ENCODE results near the gene ANKS1B. TPM values are rescaled to one million over a fixed set of nuclear protein-coding genes. Genes with fewer than 3 reads are reported as not detected.
A peak's percentile ranks its signal among the peaks of the same experiment; 100 is the strongest.

ANKS1B gene
- total and polyA plus RNA-seq, 10 of the 15 experiments (the other 5 are each of a cell fraction or from before 2014, with no cell fraction given): 0.16 to 1.3 (median 0.82) TPM; not detected in 7

- ChIA-PET CTCF (no interaction called here), POLR2A (interaction anchor here (0.6 kb wide), 1 partner anchor 965 kb away, joined by 5 read pairs; no protein-coding TSS in a partner anchor), RAD21 (ENCODE audit: unreplicated experiment) (no interaction called here), SMC1A (ENCODE audit: uncharacterized antibody, unreplicated experiment) (no interaction called here)
- FAIRE-seq: no peak
- intact Hi-C loops (cut with micrococcal nuclease; ENCODE audit: unreplicated experiment) (no loop called here), in situ Hi-C loops (cut with MboI) (no loop called here)
- Histone ChIP-seq H3K79me2 (ENCODE audit: control insufficient read depth, insufficient read depth, low read length) (no peaks in the 10 kb centered on the region), H3K9ac (ENCODE audit: control insufficient read depth, insufficient read depth, low read length) (no peak overlapping the region), H3K4me1 (ENCODE audit: control insufficient read depth, insufficient read depth, low read length) (no peaks in the 10 kb centered on the region), H3K4me3 (no peak overlapping the region), H3K36me3 (ENCODE audit: control insufficient read depth in 2 of 2, insufficient read depth in 2 of 2, low read length in 1 of 2) (no peaks in the 10 kb centered on the region), H3K27me3 (replicated peaks in 1 of 2; ENCODE audit: control insufficient read depth in 2 of 2, insufficient read depth in 2 of 2, low read length in 1 of 2) (no peaks in the 10 kb centered on the region), H4K20me1 (ENCODE audit: control insufficient read depth, insufficient read depth) (no peaks in the 10 kb centered on the region), H2AFZ (ENCODE audit: control insufficient read depth, low read depth, low read length) (no peak overlapping the region), H3K9me3 (replicated peaks; ENCODE audit: control insufficient read depth, insufficient read depth, low read length) (no peaks in the 10 kb centered on the region), H3K4me2 (ENCODE audit: control insufficient read depth, insufficient read depth) (no peak overlapping the region), H3K27ac (ENCODE audit: control insufficient read depth, insufficient read depth) (no peak overlapping the region)
- TF ChIP-seq KDM1A (IDR thresholded peaks at IDR 0.05; ENCODE audit: borderline replicate concordance) (no peak), SREBF2 (IDR thresholded peaks at IDR 0.05; ENCODE audit: low read length) (no peak), RUNX3 (IDR thresholded peaks at IDR 0.05; ENCODE audit: low read length) (no peak), ZNF687 (IDR thresholded peaks at IDR 0.05) (no peak), ESRRA (IDR thresholded peaks at IDR 0.05; ENCODE audit: low read length) (no peak), NR2F1 (conservative IDR thresholded peaks at IDR 0.05) (no peak), PML (IDR thresholded peaks at IDR 0.05; ENCODE audit: low read length) (no peak), EGR1 (IDR thresholded peaks at IDR 0.05; ENCODE audit: borderline replicate concordance in 1 of 2, low read depth in 2 of 2, low read length in 2 of 2) (no peak), TCF12 (IDR thresholded peaks at IDR 0.05; ENCODE audit: low read depth, low read length) (no peak), TARDBP (IDR thresholded peaks at IDR 0.05; ENCODE audit: borderline replicate concordance) (no peak)
- TF ChIP-seq, protein P1, sequence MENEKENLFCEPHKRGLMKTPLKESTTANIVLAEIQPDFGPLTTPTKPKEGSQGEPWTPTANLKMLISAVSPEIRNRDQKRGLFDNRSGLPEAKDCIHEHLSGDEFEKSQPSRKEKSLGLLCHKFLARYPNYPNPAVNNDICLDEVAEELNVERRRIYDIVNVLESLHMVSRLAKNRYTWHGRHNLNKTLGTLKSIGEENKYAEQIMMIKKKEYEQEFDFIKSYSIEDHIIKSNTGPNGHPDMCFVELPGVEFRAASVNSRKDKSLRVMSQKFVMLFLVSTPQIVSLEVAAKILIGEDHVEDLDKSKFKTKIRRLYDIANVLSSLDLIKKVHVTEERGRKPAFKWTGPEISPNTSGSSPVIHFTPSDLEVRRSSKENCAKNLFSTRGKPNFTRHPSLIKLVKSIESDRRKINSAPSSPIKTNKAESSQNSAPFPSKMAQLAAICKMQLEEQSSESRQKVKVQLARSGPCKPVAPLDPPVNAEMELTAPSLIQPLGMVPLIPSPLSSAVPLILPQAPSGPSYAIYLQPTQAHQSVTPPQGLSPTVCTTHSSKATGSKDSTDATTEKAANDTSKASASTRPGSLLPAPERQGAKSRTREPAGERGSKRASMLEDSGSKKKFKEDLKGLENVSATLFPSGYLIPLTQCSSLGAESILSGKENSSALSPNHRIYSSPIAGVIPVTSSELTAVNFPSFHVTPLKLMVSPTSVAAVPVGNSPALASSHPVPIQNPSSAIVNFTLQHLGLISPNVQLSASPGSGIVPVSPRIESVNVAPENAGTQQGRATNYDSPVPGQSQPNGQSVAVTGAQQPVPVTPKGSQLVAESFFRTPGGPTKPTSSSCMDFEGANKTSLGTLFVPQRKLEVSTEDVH (IDR thresholded peaks at IDR 0.05; ENCODE audit: low read depth, partially characterized antibody): no peak
- TF ChIP-seq, protein P2, sequence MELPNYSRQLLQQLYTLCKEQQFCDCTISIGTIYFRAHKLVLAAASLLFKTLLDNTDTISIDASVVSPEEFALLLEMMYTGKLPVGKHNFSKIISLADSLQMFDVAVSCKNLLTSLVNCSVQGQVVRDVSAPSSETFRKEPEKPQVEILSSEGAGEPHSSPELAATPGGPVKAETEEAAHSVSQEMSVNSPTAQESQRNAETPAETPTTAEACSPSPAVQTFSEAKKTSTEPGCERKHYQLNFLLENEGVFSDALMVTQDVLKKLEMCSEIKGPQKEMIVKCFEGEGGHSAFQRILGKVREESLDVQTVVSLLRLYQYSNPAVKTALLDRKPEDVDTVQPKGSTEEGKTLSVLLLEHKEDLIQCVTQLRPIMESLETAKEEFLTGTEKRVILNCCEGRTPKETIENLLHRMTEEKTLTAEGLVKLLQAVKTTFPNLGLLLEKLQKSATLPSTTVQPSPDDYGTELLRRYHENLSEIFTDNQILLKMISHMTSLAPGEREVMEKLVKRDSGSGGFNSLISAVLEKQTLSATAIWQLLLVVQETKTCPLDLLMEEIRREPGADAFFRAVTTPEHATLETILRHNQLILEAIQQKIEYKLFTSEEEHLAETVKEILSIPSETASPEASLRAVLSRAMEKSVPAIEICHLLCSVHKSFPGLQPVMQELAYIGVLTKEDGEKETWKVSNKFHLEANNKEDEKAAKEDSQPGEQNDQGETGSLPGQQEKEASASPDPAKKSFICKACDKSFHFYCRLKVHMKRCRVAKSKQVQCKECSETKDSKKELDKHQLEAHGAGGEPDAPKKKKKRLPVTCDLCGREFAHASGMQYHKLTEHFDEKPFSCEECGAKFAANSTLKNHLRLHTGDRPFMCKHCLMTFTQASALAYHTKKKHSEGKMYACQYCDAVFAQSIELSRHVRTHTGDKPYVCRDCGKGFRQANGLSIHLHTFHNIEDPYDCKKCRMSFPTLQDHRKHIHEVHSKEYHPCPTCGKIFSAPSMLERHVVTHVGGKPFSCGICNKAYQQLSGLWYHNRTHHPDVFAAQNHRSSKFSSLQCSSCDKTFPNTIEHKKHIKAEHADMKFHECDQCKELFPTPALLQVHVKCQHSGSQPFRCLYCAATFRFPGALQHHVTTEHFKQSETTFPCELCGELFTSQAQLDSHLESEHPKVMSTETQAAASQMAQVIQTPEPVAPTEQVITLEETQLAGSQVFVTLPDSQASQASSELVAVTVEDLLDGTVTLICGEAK (IDR thresholded peaks at IDR 0.05; ENCODE audit: borderline replicate concordance): no peak
- WGBS (ENCODE audit: insufficient coverage, insufficient replicate concordance, low lambda C conversion rate, missing lambda C conversion rate): 0% methylated on average over 3 of the region's 3 CpGs
- no TSS peak for BruUV-seq (replicated peaks)
- DNase-seq (ENCODE audit: low read depth, low spot score): no peak
- ATAC-seq: peak; percentile 61
Observed at GRCh38 chr12:99352269-99352668, 632.5 kb downstream of the ANKS1B start.
